Measurements from ENCODE around the gene ZCCHC17.
"Not testable (repeated sequence)": the region's sequence is repeated elsewhere in the genome, so short reads cannot be mapped to it uniquely, and the experiment has no call there.

ZCCHC17 gene

GRCh38 chr1:31296486-31297276, at the start of gene ZCCHC17, which contains the start of gene SNRNP40:
ZCCHC17 (plus strand) TSS chr1:31297032; CDS start chr1:31310099, 13,067 bp downstream.
SNRNP40 (minus strand) TSS chr1:31296788; CDS start chr1:31296751, 37 bp downstream.
- peak; percentile 81 to 96 for DNase-seq

GRCh38 chr1:31248276-31248675, 48.6 kb upstream of the ZCCHC17 start:
- DNase-seq, result no peak

GRCh38 chr1:31249854-31250253, 47.0 kb upstream of the ZCCHC17 start:
- no peak for DNase-seq

- no peak for DNase-seq
Measured at GRCh38 chr1:31257213-31257612, 39.6 kb upstream of the ZCCHC17 start.

- no peak for DNase-seq
Measured at GRCh38 chr1:31258581-31258980, 38.3 kb upstream of the ZCCHC17 start.

- DNase-seq, result no peak
Measured at GRCh38 chr1:31259746-31260145, 37.1 kb upstream of the ZCCHC17 start.

- DNase-seq, result no peak
Measured at GRCh38 chr1:31261916-31262315, 34.9 kb upstream of the ZCCHC17 start.

GRCh38 chr1:31262393-31262792, 34.4 kb upstream of the ZCCHC17 start:
- not testable (repeated sequence) for DNase-seq

- no peak for DNase-seq
Measured at GRCh38 chr1:31263408-31263807, 33.4 kb upstream of the ZCCHC17 start.

GRCh38 chr1:31264790-31265386, 31.9 kb upstream of the ZCCHC17 start:
- no peak for DNase-seq

- DNase-seq, result no peak
Measured at GRCh38 chr1:31266547-31266946, 30.3 kb upstream of the ZCCHC17 start.

GRCh38 chr1:31272369-31272768, 24.5 kb upstream of the ZCCHC17 start:
- DNase-seq, result no peak

GRCh38 chr1:31273619-31274018, 23.2 kb upstream of the ZCCHC17 start:
- DNase-seq, result no peak

- not testable (repeated sequence) for DNase-seq
Measured at GRCh38 chr1:31282426-31282825, 14.4 kb upstream of the ZCCHC17 start.

- DNase-seq, result not testable (repeated sequence)
Measured at GRCh38 chr1:31287791-31288190, 9.0 kb upstream of the ZCCHC17 start.

GRCh38 chr1:31289021-31289420, 7.8 kb upstream of the ZCCHC17 start:
- no peak for DNase-seq

- DNase-seq, result no peak
Measured at GRCh38 chr1:31295874-31296485, 852 bp upstream of the ZCCHC17 start.

GRCh38 chr1:31297277-31298247, 730 bp downstream of the ZCCHC17 start:
- DNase-seq, result no peak

GRCh38 chr1:31299365-31299764, 2.5 kb downstream of the ZCCHC17 start:
- no peak for DNase-seq

GRCh38 chr1:31300193-31300592, 3.4 kb downstream of the ZCCHC17 start:
- DNase-seq, result no peak

- no peak for DNase-seq
Measured at GRCh38 chr1:31302709-31303441, 6.0 kb downstream of the ZCCHC17 start.

- DNase-seq, result no peak
Measured at GRCh38 chr1:31306278-31306677, 9.4 kb downstream of the ZCCHC17 start.

Measured in stimulated activated CD4-positive, alpha-beta T cell treated with anti-CD3 and anti-CD28 coated beads, Interleukin-4, amount 100 ng/mL, for 4 hours (primary cell).